Activated naive CD8-positive, alpha-beta T cell treated with anti-CD3 and anti-CD28 coated beads, Interleukin-2, amount 10 ng/mL, durations not matched to agents 7 days and 5 days (primary cell): Measurements from ENCODE around the gene EXOC6. TPM values are rescaled to one million over a fixed set of nuclear protein-coding genes. Genes with fewer than 3 reads are reported as not detected.

Source experiments
- ATAC-seq: fragments of 150-1000 bp; cut with Tn5 transposase; one replicate; pipeline ENCODE4 v1.10.0; 2021; ENCODE audit warnings: low read depth, moderate library complexity
- POLR2A ChIA-PET: fragments of 350-600 bp; sonication (Branson Sonifier 250); formaldehyde crosslinking; loops from one replicate; lab custom pipeline; 2021; ENCODE audit warnings: antibody characterized with exemption; lab: Charles Lee
- DNase-seq: peaks from one replicate; pipeline ENCODE4 v3.0.0; 2021
- H3K27ac Mint-ChIP-seq: one replicate; pipeline ENCODE4 v1.8.0; 2022; ENCODE audit warnings: mild to moderate bottlenecking, mixed read lengths
- H3K27me3 Mint-ChIP-seq: one replicate; pipeline ENCODE4 v1.8.0; 2022; ENCODE audit warnings: mild to moderate bottlenecking, moderate library complexity, mixed read lengths
- H3K36me3 Mint-ChIP-seq: one replicate; pipeline ENCODE4 v1.8.0; 2021; ENCODE audit warnings: mild to moderate bottlenecking, mixed read lengths
- H3K4me1 Mint-ChIP-seq: one replicate; pipeline ENCODE4 v1.8.0; 2021; ENCODE audit warnings: mixed read lengths
- H3K4me3 Mint-ChIP-seq: one replicate; pipeline ENCODE4 v1.8.0; 2022; ENCODE audit warnings: mild to moderate bottlenecking, moderate library complexity, mixed read lengths
- H3K9me3 Mint-ChIP-seq: one replicate; pipeline ENCODE4 v1.8.0; 2021; ENCODE audit warnings: mixed read lengths
- total RNA-seq, 2 experiments: library from RNA; stranded (reverse); gene quantifications; one replicate each; pipeline ENCODE4 v1.2.3, GENCODE V29; 2021

EXOC6 gene, protein sequence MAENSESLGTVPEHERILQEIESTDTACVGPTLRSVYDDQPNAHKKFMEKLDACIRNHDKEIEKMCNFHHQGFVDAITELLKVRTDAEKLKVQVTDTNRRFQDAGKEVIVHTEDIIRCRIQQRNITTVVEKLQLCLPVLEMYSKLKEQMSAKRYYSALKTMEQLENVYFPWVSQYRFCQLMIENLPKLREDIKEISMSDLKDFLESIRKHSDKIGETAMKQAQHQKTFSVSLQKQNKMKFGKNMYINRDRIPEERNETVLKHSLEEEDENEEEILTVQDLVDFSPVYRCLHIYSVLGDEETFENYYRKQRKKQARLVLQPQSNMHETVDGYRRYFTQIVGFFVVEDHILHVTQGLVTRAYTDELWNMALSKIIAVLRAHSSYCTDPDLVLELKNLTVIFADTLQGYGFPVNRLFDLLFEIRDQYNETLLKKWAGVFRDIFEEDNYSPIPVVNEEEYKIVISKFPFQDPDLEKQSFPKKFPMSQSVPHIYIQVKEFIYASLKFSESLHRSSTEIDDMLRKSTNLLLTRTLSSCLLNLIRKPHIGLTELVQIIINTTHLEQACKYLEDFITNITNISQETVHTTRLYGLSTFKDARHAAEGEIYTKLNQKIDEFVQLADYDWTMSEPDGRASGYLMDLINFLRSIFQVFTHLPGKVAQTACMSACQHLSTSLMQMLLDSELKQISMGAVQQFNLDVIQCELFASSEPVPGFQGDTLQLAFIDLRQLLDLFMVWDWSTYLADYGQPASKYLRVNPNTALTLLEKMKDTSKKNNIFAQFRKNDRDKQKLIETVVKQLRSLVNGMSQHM
- 10 to 100 TPM; 10.4 to 10.6 TPM for total RNA-seq

DNA sequence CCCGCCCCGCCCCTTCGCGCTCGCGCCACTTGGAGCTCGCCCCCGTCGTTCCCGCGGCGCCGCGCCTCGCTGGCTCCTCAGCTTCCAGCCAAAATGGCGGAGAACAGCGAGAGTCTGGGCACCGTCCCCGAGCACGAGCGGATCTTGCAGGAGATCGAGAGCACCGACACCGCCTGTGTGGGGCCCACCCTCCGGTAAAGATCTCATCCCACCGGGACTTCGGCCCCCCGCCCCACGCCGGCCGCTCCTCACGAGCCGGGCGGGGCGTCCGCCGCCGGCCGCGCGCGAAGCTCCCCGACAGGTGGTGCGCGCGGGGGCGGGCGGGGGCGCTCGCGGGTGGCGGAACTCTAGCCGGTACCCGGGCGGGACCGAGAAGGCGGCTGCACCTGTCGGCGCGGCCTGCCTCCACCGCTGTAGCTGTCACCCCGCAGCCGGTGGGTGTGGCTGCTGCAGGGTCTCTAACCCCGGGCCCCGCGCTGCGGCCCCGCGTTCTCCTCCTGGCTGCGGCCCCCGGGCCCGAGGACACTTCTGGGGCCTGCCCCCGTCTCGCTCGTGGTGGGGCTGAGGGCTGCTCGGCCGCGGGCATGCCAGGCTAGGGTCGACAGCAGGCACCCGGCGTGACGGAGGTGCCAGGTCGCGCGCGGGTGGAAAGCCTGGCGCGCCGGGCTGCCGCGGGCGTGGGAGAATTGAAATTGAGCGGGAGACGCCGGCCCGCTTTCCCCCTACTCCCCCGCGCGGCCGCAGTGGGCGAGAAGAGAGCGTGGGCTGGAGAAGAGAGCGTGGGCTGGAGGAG is at the start of gene EXOC6:
Gene EXOC6 (plus strand): TSS at position 80 of the 793 bp plus-strand sequence. CDS start 14 bp downstream, at position 94.
- Mint-ChIP-seq H3K9me3 (no peaks in the 10 kb centered on the region), H3K4me3 (peak within 1 kb of the TSS; percentile 90), H3K27ac (peak within 1 kb of the TSS; percentile 95), H3K36me3 (peaks cover 9% of the 10 kb centered on the region), H3K27me3 (no peaks in the 10 kb centered on the region), H3K4me1 (peaks cover 28% of the 10 kb centered on the region)
- DNase-seq (peak; percentile 91), ATAC-seq (peak; percentile 87)
- POLR2A ChIA-PET: interaction anchor here (0.6 to 1.8 kb wide), 11 partner anchors 10 to 1685 kb away, joined by 3 to 13 read pairs (median 4); partner anchors contain the start of genes CPEB3, HHEX, KIF11 and MARCHF5

DNA sequence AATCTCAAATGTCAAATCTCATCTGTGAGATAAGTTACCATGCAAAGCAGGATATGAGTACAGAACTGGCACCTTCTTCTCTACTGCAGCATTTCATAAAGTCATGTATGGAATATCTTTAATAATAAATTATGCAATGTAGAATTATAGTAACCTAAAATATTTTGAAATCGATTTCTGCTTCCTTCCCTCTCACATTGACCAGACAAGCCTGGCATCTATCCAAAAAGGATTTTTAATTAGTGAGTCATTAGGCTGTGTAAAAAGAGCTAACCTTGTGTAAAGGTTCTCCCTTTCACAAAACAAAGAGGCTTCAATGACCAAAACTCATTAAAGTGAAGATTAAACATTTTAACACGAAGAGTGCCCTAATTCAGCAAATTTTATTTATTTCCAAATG is 48.8 kb upstream of the EXOC6 start:
- H3K9me3 Mint-ChIP-seq: peaks cover 3% of the 10 kb centered on the region
- POLR2A ChIA-PET: no interaction called here
- DNase-seq: no peak
- no peak overlapping the region for H3K4me3 Mint-ChIP-seq
- no peaks in the 10 kb centered on the region for H3K36me3 Mint-ChIP-seq
- no peak overlapping the region for H3K27ac Mint-ChIP-seq
- no peak for ATAC-seq
- H3K27me3 Mint-ChIP-seq: peaks cover 28% of the 10 kb centered on the region
- H3K4me1 Mint-ChIP-seq: no peaks in the 10 kb centered on the region

DNA sequence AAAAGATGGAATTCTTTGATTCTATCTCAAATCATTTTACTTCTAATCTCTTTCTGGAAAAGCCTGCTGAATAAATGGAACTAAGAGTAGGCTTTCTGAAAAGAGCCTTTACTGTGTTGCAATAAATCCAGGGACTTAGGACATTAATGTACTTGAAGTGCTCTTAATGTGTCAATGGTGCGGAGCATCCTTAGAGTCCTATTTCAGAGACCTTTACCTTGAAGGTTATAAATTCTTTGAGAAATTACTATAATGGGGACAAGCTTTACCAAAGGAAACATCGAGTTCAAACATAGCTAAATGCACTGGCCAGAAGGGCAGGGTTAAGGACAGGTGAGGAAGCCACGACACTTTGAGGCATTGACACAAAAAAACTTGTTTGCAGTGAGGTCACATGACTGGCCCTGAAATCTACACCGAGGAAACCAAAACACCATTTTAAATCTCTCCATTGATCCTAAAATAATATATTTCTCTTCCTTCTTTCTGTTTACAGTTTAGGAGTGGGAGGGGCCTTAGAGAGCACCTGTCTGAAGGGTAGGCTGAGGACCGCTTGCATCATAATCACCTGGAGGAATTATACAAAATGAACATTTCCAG is 48.1 kb upstream of the EXOC6 start:
- no peak overlapping the region for H3K4me3 Mint-ChIP-seq
- DNase-seq (no peak), ATAC-seq (no peak)
- H3K9me3 Mint-ChIP-seq: peaks cover 3% of the 10 kb centered on the region
- peaks cover 27% of the 10 kb centered on the region for H3K27me3 Mint-ChIP-seq
- H3K36me3 Mint-ChIP-seq: no peaks in the 10 kb centered on the region
- no peak overlapping the region for H3K27ac Mint-ChIP-seq
- POLR2A ChIA-PET: no interaction called here
- H3K4me1 Mint-ChIP-seq: no peaks in the 10 kb centered on the region

DNA sequence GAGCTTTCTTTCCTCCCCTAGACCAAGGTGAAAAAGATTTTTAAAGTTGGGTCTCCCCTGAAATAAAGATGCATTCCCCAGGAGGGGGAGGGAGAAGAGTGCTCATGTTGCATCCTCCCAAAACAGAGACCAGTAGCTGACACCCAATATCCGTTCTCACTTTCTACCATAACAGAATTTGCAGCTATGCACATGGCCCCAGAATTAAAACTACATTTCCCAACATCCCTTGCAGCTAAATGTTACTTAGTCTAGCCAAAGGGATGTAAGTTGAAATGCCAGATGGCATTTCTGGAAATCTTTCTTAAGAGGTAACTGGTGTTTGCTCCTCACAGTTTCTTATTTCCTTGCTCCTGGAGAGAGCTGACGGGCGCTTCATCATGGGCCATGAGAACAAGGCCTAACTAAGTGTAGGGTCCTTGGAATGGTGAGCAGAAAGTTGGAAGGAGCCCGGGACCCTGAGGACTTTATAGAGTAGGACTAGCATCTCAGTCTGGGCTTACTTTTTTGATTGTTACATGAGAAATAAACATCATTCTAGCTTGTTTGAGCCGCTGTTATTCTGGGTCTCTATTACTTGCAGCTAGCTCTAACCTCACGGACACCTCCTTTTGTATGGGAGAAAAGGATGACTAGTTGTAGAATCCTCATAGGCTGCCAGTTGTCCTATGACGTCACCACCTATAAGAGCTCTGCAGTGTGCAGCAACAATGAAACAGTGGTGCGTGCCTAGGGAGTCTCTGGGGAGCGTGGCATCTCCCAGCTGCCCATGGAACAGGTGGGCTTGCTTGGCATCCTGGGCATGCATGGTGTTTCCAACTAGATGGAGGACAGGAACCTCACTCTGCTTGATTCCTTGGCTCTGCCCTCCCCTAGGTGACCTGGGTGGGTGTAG is 46.1 kb upstream of the EXOC6 start:
- peaks cover 19% of the 10 kb centered on the region for H3K27me3 Mint-ChIP-seq
- H3K4me3 Mint-ChIP-seq: no peak overlapping the region
- DNase-seq: no peak
- no peak overlapping the region for H3K27ac Mint-ChIP-seq
- POLR2A ChIA-PET: interaction anchor here (0.6 kb wide), 1 partner anchor 709 kb away, joined by 6 read pairs; no protein-coding TSS in a partner anchor
- no peak for ATAC-seq
- no peaks in the 10 kb centered on the region for H3K4me1 Mint-ChIP-seq
- no peaks in the 10 kb centered on the region for H3K36me3 Mint-ChIP-seq
- no peaks in the 10 kb centered on the region for H3K9me3 Mint-ChIP-seq

DNA sequence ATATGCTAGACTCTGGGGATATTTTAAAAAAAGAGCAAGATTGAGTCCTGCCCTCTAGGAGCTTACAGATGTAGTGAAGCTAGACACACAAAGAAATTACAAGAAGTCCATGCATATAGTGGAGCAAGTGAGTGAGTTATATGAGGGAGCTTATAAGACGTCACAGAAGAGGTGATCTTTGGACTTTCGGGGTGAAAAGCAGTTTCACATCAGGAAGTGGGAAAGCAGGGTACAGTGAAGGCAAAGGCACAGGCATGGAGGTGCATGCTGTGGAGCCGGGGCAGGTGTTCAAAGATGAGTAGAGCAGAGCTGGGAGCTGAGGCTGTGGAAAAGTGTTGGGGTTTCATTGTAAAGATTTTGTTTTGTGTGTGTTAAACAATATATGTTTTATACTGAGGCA is 38.5 kb upstream of the EXOC6 start:
- DNase-seq (no peak), ATAC-seq (no peak)
- H3K9me3 Mint-ChIP-seq: no peaks in the 10 kb centered on the region
- H3K27me3 Mint-ChIP-seq: peaks cover 16% of the 10 kb centered on the region
- H3K4me3 Mint-ChIP-seq: no peak overlapping the region
- H3K36me3 Mint-ChIP-seq: no peaks in the 10 kb centered on the region
- POLR2A ChIA-PET: no interaction called here
- no peak overlapping the region for H3K27ac Mint-ChIP-seq
- peaks cover 3% of the 10 kb centered on the region for H3K4me1 Mint-ChIP-seq

DNA sequence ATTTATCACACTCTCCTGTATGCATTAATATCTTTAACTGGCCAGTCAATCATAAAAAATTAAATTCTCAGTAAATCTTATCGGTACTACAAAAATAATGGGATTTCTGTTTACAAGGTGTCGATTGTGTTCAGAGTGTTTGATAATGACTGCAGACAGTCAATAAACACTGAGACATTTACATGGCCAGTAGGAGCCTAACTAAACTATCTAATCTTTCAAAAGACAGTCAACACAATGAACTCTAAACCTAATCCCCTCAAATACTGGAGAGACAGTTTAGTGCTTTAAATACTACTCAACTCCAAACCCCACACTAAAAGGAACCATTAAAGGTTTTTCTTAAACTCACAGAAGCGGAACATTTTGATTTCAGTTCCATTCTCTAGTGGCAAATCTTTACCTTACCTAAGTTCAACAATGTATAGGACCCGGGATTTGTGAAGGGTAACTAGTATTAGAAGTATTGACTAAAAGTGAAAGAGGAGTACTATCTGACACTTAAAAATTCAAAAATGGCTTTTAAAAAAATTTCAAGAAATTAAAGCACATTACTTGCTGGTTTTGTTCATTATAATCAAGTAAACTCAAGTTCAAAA is 37.3 kb upstream of the EXOC6 start:
- ATAC-seq (no peak), DNase-seq (no peak)
- POLR2A ChIA-PET: no interaction called here
- no peak overlapping the region for H3K4me3 Mint-ChIP-seq
- no peak overlapping the region for H3K27ac Mint-ChIP-seq
- H3K36me3 Mint-ChIP-seq: no peaks in the 10 kb centered on the region
- peaks cover 2% of the 10 kb centered on the region for H3K9me3 Mint-ChIP-seq
- H3K4me1 Mint-ChIP-seq: peaks cover 3% of the 10 kb centered on the region
- H3K27me3 Mint-ChIP-seq: peaks cover 19% of the 10 kb centered on the region

DNA sequence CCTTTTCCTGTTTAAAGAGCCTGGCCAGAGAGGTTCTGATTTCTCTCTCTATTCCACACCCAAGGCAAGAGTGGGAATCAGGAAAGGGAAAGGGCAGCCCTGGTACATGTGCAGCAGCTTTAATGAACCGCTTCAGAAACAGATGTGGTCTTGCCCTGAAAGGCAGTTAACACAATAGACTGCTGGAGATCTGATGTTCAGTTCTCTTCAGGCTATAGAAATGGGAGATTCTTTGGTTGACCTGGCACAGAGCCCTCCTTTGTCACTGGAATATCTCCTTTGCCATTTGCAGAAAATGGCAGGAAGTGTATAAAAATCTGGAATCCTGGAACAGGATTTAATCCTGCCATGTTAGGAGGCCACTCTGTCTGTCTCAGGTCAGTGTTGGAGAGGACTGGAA is 36.3 kb upstream of the EXOC6 start:
- no peak overlapping the region for H3K27ac Mint-ChIP-seq
- POLR2A ChIA-PET: no interaction called here
- DNase-seq: no peak
- peaks cover 21% of the 10 kb centered on the region for H3K27me3 Mint-ChIP-seq
- no peaks in the 10 kb centered on the region for H3K36me3 Mint-ChIP-seq
- peaks cover 2% of the 10 kb centered on the region for H3K9me3 Mint-ChIP-seq
- peaks cover 3% of the 10 kb centered on the region for H3K4me1 Mint-ChIP-seq
- no peak overlapping the region for H3K4me3 Mint-ChIP-seq
- ATAC-seq: no peak

DNA sequence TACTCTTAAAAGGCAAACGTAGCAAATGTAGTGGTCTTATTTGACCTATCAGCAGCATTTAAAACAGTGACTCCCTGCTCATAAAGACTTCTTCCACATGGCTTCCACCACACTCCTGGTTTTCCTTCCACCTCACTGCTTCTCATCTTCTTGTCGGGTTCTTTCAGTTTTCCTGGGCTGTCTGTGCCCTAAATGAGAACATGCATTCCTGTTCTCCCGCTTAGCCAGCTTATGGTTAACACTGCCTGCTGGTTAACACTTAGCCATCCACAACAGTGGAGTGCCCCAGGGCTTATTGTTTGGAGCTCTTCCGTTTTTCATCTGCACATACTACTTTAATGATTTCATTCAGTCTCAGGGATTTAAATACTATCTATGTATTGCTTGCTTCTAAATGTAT is 34.3 kb upstream of the EXOC6 start:
- Mint-ChIP-seq H3K9me3 (peaks cover 2% of the 10 kb centered on the region), H3K4me3 (no peak overlapping the region), H3K4me1 (peaks cover 3% of the 10 kb centered on the region), H3K27me3 (peaks cover 26% of the 10 kb centered on the region), H3K36me3 (no peaks in the 10 kb centered on the region), H3K27ac (no peak overlapping the region)
- ATAC-seq: no peak
- DNase-seq: no peak
- POLR2A ChIA-PET: no interaction called here

DNA sequence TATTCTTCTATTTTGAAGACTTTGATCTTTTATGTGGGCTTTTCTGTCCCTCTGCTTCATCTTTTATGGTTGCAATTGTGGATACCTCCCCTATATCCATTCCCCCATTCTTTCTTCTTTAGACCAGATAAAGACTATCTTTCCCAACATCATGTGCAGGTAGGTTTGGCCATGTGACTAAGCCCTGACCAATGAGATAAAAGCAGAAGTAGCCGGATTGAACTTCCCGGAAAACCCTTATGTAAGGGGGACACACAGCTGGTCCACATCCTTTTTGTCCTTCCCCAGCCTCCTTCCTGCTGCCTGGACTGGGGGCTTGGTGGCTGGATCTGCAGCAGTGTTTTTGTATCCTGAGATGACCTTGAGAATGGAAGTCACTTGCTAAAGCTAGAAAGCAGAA is 33.5 kb upstream of the EXOC6 start:
- H3K27me3 Mint-ChIP-seq: peaks cover 23% of the 10 kb centered on the region
- no peak for DNase-seq
- no peak overlapping the region for H3K4me3 Mint-ChIP-seq
- ATAC-seq: no peak
- POLR2A ChIA-PET: no interaction called here
- H3K27ac Mint-ChIP-seq: no peak overlapping the region
- H3K9me3 Mint-ChIP-seq: peaks cover 2% of the 10 kb centered on the region
- H3K4me1 Mint-ChIP-seq: peaks cover 1% of the 10 kb centered on the region
- H3K36me3 Mint-ChIP-seq: no peaks in the 10 kb centered on the region

DNA sequence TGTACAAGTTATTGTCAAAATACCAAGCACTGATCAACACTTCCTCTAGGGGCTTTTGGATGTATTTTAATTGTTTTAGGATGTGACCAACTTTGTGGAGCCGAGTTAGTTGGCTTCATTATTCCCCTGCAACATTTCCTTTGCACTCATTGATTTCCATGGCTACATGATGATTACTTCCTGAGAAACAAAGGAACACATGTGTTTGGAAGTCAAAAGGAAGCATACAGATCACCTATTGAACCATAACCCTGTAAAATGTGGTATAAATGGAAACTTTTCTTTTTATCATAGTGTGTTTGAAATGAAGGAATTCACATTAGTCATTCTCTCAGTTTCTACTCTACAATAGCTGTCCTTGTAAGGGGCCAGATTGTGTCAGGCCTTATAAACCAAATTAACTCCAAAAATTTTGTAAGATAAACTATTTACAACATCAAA is 32.2 kb upstream of the EXOC6 start:
- ATAC-seq (no peak), DNase-seq (no peak)
- no peaks in the 10 kb centered on the region for H3K4me1 Mint-ChIP-seq
- H3K4me3 Mint-ChIP-seq: no peak overlapping the region
- POLR2A ChIA-PET: no interaction called here
- H3K36me3 Mint-ChIP-seq: no peaks in the 10 kb centered on the region
- H3K9me3 Mint-ChIP-seq: peaks cover 3% of the 10 kb centered on the region
- H3K27me3 Mint-ChIP-seq: peaks cover 18% of the 10 kb centered on the region
- no peak overlapping the region for H3K27ac Mint-ChIP-seq

DNA sequence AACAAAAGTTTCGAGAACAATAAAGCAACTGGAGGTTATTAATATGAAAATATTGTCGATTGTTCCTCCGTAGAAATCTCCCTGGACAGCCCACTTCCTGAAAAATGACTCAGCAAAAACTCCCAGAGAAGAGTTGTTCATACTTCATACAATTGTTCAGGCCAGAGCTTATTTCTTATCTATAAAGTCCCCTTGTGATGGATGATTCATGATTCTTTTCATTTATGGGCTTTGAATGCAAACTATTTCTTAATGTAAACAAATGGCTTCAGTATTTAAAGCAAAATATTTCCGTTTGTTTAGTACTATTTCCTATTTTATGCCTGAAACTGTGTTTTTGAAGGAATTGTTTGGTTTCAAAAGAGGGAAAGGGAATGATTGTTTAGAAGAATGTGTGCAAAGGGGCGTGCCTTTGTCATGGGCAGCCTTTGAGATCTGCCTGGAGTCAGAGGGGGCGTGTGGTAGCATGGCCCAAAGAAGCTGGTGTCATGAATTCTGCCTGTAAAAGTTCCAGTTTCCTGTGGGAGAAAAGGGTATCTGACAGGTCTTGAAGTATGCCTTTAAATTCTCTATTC is 26.2 kb upstream of the EXOC6 start:
- H3K36me3 Mint-ChIP-seq: no peaks in the 10 kb centered on the region
- peaks cover 12% of the 10 kb centered on the region for H3K4me1 Mint-ChIP-seq
- H3K9me3 Mint-ChIP-seq: peaks cover 3% of the 10 kb centered on the region
- peaks cover 3% of the 10 kb centered on the region for H3K27me3 Mint-ChIP-seq
- no peak overlapping the region for H3K27ac Mint-ChIP-seq
- DNase-seq: no peak
- POLR2A ChIA-PET: interaction anchor here (1.8 kb wide), 1 partner anchor 26 kb away, joined by 4 read pairs; the partner anchor contains the start of gene EXOC6
- no peak for ATAC-seq
- H3K4me3 Mint-ChIP-seq: no peak overlapping the region
